ENCODE results near the gene RPS29. TPM values are rescaled to one million over a fixed set of nuclear protein-coding genes. Genes with fewer than 3 reads are reported as not detected.
A peak's percentile ranks its signal among the peaks of the same experiment; 100 is the strongest.

Gene RPS29
- total and polyA plus RNA-seq, 9 of the 15 experiments (the other 6 are each of a cell fraction or from before 2014, with no cell fraction given), result 1,545 to 5,012 (median 2,448) TPM

DNA sequence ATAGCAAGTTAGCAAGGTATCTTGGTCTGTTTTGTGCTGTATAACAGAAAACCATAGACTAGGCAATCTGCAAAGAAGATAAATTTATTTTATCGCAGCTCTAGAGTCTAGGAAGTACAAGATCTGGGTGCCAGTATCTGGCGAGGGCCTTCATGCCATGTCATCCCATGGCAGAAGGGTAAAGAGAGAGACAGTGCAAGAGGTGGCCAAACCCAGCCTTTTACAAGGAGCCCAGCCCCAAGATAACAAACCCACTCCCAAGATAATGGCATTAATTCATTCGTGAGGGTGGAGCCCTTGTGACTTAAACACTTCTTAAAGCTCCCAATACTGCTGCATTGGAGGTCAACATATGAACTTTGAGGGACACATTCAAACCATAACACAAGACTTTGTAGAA, 16.9 kb downstream of the RPS29 start (continued):
- TF ChIP-seq HDAC1 (IDR thresholded peaks at IDR 0.05), result no peak
- no peak for TF ChIP-seq ZNF561 (CRISPR knock-in tag; conservative IDR thresholded peaks at IDR 0.05)
- no peak for TF ChIP-seq GTF2E2 (tag; IDR thresholded peaks at IDR 0.05)

DNA sequence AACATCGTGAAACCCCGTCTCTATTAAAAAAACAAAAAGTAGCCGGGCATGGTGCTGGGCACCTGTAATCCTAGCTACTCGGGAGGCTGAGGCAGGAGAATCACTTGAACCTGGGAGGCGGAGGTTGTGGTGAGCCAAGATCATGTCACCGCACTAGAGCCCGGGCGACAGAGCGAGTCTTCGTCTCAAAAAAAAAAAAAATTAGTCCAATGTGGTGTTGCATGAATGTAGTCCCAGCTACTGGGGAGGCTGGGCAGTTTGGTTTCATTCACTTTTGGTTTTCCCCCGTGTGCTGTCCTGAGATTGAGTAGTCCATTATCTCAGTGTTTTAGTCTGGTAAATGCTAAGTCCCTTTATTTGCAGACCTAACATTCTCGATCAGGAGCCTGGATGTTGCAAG, 19.5 kb downstream of the RPS29 start:
- no peak overlapping the region for H2AFZ ChIP-seq (ENCODE audit: low read depth, low read length)
- no TSS peak for BruUV-seq (replicated peaks)
- ATAC-seq, result no peak
- in situ Hi-C loops (cut with MboI) (no loop called here), intact Hi-C loops (cut with micrococcal nuclease) (no loop called here)
- H3K9me1 ChIP-seq (ENCODE audit: control insufficient read depth, insufficient read depth, low read length), result no peaks in the 10 kb centered on the region
- H3K27ac ChIP-seq (ENCODE audit: extremely low read depth, low read depth, low read length), result no peak overlapping the region
- H3K4me3 ChIP-seq, result no peak overlapping the region
- no peak overlapping the region for H3K4me2 ChIP-seq (ENCODE audit: insufficient read depth, low read length)
- 34% methylated on average over 10 of the region's 12 CpGs for WGBS (ENCODE audit: insufficient coverage, low coverage, missing lambda C conversion rate)
- no peak overlapping the region for H3K9ac ChIP-seq (ENCODE audit: insufficient read depth in 1 of 2, low read depth in 2 of 2, low read length in 2 of 2)
- no peaks in the 10 kb centered on the region for H3K9me3 ChIP-seq (replicated peaks; ENCODE audit: control insufficient read depth, insufficient read depth, low read depth, low read length)
- no peaks in the 10 kb centered on the region for H3K79me2 ChIP-seq (ENCODE audit: control insufficient read depth, insufficient read depth, low read length)
- FAIRE-seq, result no peak
- H3K4me1 ChIP-seq (replicated peaks in 1 of 2; ENCODE audit: control insufficient read depth in 2 of 2, insufficient read depth in 2 of 2, low read length in 2 of 2), result no peaks in the 10 kb centered on the region
- POLR2A ChIA-PET, result interaction anchor here (1.1 kb wide), 1 partner anchor 41 kb away, joined by 4 read pairs; no protein-coding TSS in a partner anchor
- no peaks in the 10 kb centered on the region for H3K36me3 ChIP-seq (ENCODE audit: control insufficient read depth, insufficient read depth, low read length)
- CTCF ChIA-PET (ENCODE audit: low intra/inter-chr PET ratio), result no interaction called here
- H3K27me3 ChIP-seq (ENCODE audit: control insufficient read depth in 2 of 2, insufficient read depth in 2 of 2, low read length in 2 of 2), result no peaks in the 10 kb centered on the region
- no peak for DNase-seq (ENCODE audit: extremely low read depth in 1 of 4, low spot score in 3 of 4)
- no peaks in the 10 kb centered on the region for H4K20me1 ChIP-seq (replicated peaks; ENCODE audit: control insufficient read depth, insufficient read depth, low read length)
- TF ChIP-seq, protein P1, sequence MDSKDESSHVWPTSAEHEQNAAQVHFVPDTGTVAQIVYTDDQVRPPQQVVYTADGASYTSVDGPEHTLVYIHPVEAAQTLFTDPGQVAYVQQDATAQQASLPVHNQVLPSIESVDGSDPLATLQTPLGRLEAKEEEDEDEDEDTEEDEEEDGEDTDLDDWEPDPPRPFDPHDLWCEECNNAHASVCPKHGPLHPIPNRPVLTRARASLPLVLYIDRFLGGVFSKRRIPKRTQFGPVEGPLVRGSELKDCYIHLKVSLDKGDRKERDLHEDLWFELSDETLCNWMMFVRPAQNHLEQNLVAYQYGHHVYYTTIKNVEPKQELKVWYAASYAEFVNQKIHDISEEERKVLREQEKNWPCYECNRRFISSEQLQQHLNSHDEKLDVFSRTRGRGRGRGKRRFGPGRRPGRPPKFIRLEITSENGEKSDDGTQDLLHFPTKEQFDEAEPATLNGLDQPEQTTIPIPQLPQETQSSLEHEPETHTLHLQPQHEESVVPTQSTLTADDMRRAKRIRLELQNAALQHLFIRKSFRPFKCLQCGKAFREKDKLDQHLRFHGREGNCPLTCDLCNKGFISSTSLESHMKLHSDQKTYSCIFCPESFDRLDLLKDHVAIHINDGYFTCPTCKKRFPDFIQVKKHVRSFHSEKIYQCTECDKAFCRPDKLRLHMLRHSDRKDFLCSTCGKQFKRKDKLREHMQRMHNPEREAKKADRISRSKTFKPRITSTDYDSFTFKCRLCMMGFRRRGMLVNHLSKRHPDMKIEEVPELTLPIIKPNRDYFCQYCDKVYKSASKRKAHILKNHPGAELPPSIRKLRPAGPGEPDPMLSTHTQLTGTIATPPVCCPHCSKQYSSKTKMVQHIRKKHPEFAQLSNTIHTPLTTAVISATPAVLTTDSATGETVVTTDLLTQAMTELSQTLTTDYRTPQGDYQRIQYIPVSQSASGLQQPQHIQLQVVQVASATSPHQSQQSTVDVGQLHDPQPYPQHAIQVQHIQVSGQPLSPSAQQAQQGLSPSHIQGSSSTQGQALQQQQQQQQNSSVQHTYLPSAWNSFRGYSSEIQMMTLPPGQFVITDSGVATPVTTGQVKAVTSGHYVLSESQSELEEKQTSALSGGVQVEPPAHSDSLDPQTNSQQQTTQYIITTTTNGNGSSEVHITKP (IDR thresholded peaks at IDR 0.05; ENCODE audit: partially characterized antibody), result peak; percentile 68
- TF ChIP-seq IFI16 (CRISPR knock-in tag; IDR thresholded peaks at IDR 0.05), result no peak
